GM19035 (cell line): ENCODE results near the gene TULP4.
A peak's percentile ranks its signal among the peaks of the same experiment; 100 is the strongest.
"Not testable (repeated sequence)": the region's sequence is repeated elsewhere in the genome, so short reads cannot be mapped to it uniquely, and the experiment has no call there.

Source experiments
- ATAC-seq: cut with Tn5 transposase; IDR thresholded peaks from one replicate; pipeline ENCODE4 v1.9.1; 2021; ENCODE audit not compliant: unreplicated experiment

TULP4 gene

DNA sequence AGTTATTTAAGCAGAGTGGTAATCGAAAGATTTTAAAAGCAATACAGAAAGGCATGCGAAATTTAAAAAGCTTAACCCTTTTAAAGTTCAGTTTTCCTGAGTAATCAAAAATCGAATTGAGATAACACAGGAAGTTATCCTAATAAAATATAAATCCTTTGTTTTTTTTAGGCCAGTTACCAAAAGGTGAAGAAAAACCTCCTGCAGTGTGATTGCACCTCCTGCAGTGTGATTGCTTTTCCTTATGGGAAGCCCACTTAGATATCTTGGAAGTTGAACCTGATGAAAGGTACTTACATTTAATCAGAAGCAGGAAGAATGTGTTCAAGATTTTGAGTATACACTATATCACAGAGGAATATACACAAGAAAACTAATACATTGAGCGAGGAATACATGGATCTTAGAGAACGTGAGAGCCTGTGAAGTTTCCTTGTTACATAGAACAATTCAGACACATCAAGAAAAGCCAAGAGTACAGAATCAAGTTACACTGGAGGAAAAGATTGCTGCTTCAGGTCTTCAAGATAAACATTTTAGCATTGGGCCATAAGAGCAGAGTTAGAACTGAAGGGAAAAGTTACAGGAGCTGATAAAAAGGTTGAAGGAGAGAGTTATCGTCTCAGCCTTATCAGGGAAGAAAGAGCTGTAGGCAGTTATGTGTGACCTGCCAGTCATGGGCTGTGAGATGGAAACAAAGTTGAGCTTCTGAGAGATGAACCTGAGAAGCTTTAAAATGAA lies 240.0 kb downstream of the TULP4 start:
- no peak for ATAC-seq

- no peak for ATAC-seq
Measured at GRCh38 chr6:158552796-158553138, 240.5 kb downstream of the TULP4 start.

DNA sequence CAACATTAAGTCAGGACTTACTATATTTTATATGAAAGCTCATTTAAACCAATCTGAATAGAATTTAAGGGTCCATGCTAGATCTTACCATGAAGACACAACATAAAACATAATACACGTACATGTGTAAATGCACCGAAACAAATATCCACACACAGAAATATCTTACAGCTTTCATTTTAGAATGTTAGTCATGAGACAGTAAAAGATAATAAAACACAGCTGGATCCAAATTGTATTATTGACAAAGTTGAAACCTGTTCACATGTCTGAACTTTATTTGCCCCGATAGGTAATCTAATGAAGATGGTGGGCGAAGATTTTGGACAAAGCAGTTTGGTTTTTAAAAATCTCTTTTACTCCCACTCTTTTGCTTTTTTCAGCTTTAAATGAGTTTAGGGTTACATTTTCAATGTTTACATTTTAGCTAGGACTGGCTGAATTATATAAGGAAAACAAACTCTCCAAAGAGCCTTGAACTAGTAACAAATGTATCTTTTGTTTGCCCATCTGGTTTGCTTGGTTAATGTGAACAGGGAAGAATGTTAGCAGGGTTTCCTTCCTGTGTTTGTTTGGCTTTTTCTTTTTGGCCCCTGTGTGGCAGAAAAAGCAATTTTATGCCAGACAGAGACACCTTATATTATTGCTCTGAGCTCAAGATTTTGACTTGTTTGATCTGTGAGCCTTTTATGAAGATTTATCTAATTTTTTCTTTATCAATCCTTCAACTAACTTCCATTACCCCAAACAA lies 242.5 kb downstream of the TULP4 start:
- ATAC-seq: no peak

- no peak for ATAC-seq
Measured at GRCh38 chr6:158556113-158556512, 243.8 kb downstream of the TULP4 start.

GRCh38 chr6:158557110-158557509 lies 244.8 kb downstream of the TULP4 start:
- ATAC-seq: not testable (repeated sequence)

DNA sequence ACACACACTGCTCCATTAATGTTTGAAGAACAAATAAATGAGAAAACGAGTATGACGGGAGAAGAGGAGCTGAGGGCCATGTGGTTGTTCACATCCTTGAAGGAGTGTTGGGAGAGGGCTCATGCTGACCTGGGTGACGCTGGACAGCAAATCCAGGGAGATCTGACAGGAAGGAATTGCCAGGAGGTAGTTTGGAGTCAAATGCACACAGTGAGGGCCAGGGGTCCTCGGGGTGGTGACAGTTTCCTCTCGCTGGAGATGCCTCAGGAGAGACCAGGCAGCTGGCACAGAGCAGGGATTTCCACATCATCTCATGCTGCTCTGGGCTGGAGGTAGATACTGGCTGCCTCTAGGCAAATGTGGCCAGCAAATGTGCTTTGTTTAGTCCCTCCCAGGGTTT lies 245.7 kb downstream of the TULP4 start:
- no peak for ATAC-seq

DNA sequence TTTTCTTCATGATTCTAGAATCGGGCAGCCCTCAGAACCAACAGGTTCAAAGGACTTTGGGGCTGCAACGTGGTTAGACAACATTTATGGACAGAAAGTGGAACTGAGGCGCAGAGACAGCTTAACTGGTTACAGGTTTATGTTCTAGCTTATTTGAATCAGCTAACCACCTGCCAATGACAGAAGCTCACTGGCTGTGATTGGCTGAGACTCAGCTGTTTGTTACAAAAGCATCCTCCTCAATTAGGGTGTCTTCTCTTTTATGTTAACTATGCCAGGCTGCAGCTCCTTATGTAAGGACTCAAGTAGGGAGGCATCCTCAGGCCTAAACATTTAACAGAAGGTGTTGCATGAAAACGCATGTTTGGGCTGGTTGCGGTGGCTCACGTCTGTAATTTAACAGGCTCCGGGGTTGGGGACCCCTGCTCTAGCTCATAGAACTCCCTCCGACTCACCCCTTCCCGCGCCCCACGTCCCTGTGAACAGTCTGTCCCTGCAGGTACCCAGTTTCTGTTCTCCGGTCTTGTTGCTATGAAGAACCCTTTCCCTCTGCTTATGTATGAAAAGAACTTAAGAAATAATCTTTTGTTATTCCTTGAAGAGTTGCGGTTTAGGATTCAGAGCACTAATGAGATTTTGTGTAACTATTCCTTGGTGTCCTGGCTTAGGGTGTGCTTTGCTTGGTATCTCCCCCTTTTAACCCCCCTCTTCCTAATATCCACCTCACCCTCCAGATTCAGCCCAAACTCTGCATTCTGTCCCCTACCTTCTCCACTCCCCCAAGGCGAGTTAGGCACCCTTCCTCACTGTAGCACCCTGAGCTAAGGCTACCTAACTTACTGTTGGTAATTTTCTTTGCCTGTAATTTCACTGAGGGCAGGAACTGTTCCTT lies 246.4 kb downstream of the TULP4 start:
- ATAC-seq: no peak

DNA sequence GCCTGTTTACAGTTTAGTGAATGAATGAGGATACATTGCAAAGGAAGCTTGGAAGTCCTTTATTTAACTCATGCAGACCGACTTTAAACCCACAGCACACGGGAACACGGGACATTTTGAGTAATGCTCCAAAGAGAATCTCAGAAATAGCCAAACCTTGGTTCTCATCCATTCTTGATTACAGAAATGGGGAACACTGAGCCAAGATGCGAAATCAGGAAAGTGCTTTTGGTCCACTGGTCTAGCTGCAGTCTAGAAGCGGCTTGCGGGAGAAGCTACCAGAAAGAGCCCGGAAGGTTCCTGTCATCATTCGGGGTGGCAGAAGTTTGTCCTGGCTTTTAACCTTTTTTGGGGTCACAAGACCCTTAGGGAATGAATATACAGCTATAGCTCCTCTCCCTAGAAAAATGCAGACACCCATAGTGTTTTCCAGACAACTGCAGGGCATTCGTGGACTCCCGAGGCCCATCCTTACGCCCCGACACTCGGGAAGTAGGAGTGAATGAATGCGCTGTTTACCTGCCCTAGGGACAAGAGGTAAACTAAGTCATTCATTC lies 247.2 kb downstream of the TULP4 start:
- ATAC-seq: no peak

DNA sequence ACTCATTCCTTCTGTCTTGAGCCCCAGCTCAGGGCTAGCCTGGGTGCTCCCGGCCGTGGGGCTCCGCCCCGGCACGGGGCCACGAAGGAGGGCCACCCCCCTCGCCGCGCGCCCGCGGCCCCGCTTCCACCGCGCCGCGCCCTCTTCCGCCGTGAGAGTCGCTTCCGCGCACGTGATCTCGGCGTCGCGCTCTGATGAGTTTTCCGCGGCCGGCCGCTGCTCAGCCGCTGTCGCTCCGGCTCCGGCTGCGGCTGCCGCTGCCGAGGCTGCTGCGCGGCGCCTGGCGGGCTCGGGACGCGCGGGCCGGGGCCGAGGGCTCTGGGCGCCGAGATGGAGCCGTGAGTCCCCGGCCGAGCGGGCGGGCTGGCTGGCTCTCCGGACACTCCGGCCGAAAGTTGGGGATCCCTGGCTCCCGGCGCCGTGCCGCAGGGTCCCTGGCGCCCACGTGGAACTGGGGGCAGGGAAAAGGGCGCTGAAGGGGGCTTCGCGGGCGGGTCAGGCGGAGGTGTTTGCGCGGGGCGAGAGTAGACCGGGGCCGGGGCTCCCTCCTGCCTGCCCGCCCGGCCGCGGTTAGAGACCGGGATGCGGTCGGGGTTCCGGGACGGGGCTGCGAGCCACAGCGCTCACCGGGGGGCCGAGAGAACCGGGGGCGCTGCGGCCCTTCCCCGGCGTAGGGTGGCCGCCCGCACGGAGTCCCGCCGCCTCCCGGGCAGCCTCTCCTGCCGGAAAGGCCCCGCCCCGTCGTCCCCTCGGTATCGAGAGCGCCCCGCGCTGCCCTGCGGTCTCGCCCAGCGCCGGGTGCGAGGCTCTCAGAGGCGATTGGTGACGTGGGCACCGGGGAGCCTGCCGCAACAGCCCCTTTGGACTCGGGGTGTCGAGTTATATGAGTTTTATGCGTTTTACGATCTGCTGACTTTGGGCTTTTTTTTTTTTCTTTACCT lies 247.9 kb downstream of the TULP4 start, which contains the start of gene TMEM181:
Gene TMEM181 (plus strand): TSS at position 197 of the 941 bp plus-strand sequence. CDS start 134 bp downstream, at position 331.
- ATAC-seq: peak; percentile 93

DNA sequence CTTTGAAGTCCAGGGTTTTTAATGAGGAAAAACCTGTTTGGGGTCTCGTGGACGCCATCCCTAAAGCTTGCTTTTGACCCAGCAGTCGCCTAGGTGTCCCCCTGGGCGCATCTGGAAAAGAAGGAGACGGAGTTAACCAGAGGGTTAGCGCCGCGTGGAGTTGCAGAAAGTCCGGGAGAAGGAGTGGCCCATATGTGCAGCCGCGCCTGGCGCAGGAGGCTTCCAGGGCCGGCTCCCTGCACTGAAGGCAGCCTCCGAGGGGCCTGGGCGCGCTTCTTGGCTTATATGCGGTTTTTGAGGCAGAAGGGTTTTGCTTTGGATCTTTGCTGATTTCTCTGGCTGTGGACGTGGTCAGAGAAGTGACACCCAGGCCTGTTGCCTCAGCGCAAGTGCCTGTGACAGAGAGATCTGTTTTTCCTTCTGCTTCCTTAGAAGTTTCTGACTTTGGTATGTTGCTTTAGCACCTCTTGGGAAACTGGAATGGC lies 248.6 kb downstream of the TULP4 start:
- no peak for ATAC-seq
